Rectal smooth muscle tissue (tissue), 1 donor: ENCODE measurements around the gene PPIL1.
"Not testable (repeated sequence)": the region's sequence is repeated elsewhere in the genome, so short reads cannot be mapped to it uniquely, and the experiment has no call there.

Source experiments
- H3K27ac ChIP-seq: one replicate; pipeline ENCODE4 v1.7.0; 2013; ENCODE audit warnings: low read depth, low read length, inconsistent platforms
- H3K27me3 ChIP-seq: one replicate; pipeline ENCODE4 v1.7.0; 2013; ENCODE audit warnings: low read length; ENCODE audit not compliant: control insufficient read depth, insufficient read depth
- H3K36me3 ChIP-seq: one replicate; pipeline ENCODE4 v1.7.0; 2013; ENCODE audit warnings: low read length; ENCODE audit not compliant: control insufficient read depth, insufficient read depth
- H3K4me1 ChIP-seq: one replicate; pipeline ENCODE4 v1.7.0; 2013; ENCODE audit warnings: low read length; ENCODE audit not compliant: control insufficient read depth, insufficient read depth
- H3K4me3 ChIP-seq: one replicate; pipeline ENCODE4 v1.7.0; 2013; ENCODE audit warnings: low read length
- H3K9ac ChIP-seq: one replicate; pipeline ENCODE4 v1.7.0; 2013; ENCODE audit warnings: low read length

Gene PPIL1

GRCh38 chr6:36907781-36908180 lies 33.2 kb upstream of the PPIL1 start:
- no peak overlapping the region for H3K9ac ChIP-seq
- no peak overlapping the region for H3K4me3 ChIP-seq

GRCh38 chr6:36906539-36907325 lies 32.1 kb upstream of the PPIL1 start:
- H3K36me3 ChIP-seq = peaks cover 9% of the 10 kb centered on the region
- no peak overlapping the region for H3K4me3 ChIP-seq
- peak overlapping the region; percentile 56 for H3K27ac ChIP-seq
- no peak overlapping the region for H3K9ac ChIP-seq
- H3K27me3 ChIP-seq = no peaks in the 10 kb centered on the region
- H3K4me1 ChIP-seq = peaks cover 27% of the 10 kb centered on the region

More at GRCh38 chr6:36907781-36908180, 33.2 kb upstream of the PPIL1 start:
- Histone ChIP-seq H3K27me3 (no peaks in the 10 kb centered on the region), H3K36me3 (peaks cover 2% of the 10 kb centered on the region), H3K4me1 (peaks cover 27% of the 10 kb centered on the region), H3K27ac (peak overlapping the region; percentile 56)

GRCh38 chr6:36904851-36905393 lies 30.3 kb upstream of the PPIL1 start:
- H3K27ac ChIP-seq = no peak overlapping the region

GRCh38 chr6:36904114-36904513 lies 29.5 kb upstream of the PPIL1 start:
- Histone ChIP-seq H3K4me3 (no peak overlapping the region), H3K4me1 (peaks cover 27% of the 10 kb centered on the region), H3K27me3 (no peaks in the 10 kb centered on the region), H3K9ac (no peak overlapping the region), H3K36me3 (peaks cover 11% of the 10 kb centered on the region), H3K27ac (no peak overlapping the region)

More at GRCh38 chr6:36904851-36905393, 30.3 kb upstream of the PPIL1 start:
- Histone ChIP-seq H3K9ac (no peak overlapping the region), H3K36me3 (peaks cover 11% of the 10 kb centered on the region), H3K27me3 (no peaks in the 10 kb centered on the region), H3K4me3 (no peak overlapping the region), H3K4me1 (peaks cover 27% of the 10 kb centered on the region)

- Histone ChIP-seq H3K4me1 (no peaks in the 10 kb centered on the region), H3K4me3 (no peak overlapping the region), H3K27me3 (no peaks in the 10 kb centered on the region), H3K36me3 (peaks cover 10% of the 10 kb centered on the region), H3K9ac (no peak overlapping the region), H3K27ac (no peak overlapping the region)
Observed at GRCh38 chr6:36897609-36898008, 23.0 kb upstream of the PPIL1 start.

- Histone ChIP-seq H3K27me3 (no peaks in the 10 kb centered on the region), H3K36me3 (peaks cover 10% of the 10 kb centered on the region), H3K4me3 (no peak overlapping the region), H3K27ac (no peak overlapping the region), H3K9ac (no peak overlapping the region), H3K4me1 (no peaks in the 10 kb centered on the region)
Observed at GRCh38 chr6:36893976-36894932, 19.7 kb upstream of the PPIL1 start.

- not testable (repeated sequence) for H3K27me3 ChIP-seq, H3K27ac ChIP-seq, H3K4me3 ChIP-seq, H3K9ac ChIP-seq
- Histone ChIP-seq H3K4me1 (peaks cover 11% of the 10 kb centered on the region), H3K36me3 (peaks cover 10% of the 10 kb centered on the region)
Observed at GRCh38 chr6:36891153-36891552, 16.6 kb upstream of the PPIL1 start.

- Histone ChIP-seq H3K36me3 (peaks cover 10% of the 10 kb centered on the region), H3K27ac (no peak overlapping the region), H3K9ac (no peak overlapping the region), H3K4me1 (peaks cover 14% of the 10 kb centered on the region), H3K27me3 (no peaks in the 10 kb centered on the region), H3K4me3 (no peak overlapping the region)
Observed at GRCh38 chr6:36890112-36890663, 15.6 kb upstream of the PPIL1 start.

- peaks cover 16% of the 10 kb centered on the region for H3K4me1 ChIP-seq
- no peak overlapping the region for H3K27ac ChIP-seq
- H3K36me3 ChIP-seq = peaks cover 8% of the 10 kb centered on the region
- no peaks in the 10 kb centered on the region for H3K27me3 ChIP-seq
- no peak overlapping the region for H3K9ac ChIP-seq
- no peak overlapping the region for H3K4me3 ChIP-seq
Observed at GRCh38 chr6:36888654-36889481, 14.3 kb upstream of the PPIL1 start.

GRCh38 chr6:36888115-36888643 lies 13.6 kb upstream of the PPIL1 start:
- H3K27me3 ChIP-seq = no peaks in the 10 kb centered on the region
- H3K4me1 ChIP-seq = peaks cover 16% of the 10 kb centered on the region
- no peak overlapping the region for H3K4me3 ChIP-seq
- H3K9ac ChIP-seq = no peak overlapping the region
- H3K27ac ChIP-seq = no peak overlapping the region
- peaks cover 8% of the 10 kb centered on the region for H3K36me3 ChIP-seq

- H3K4me3 ChIP-seq = peak overlapping the region; percentile 80
Observed at GRCh38 chr6:36886950-36887618, 12.5 kb upstream of the PPIL1 start.

More at GRCh38 chr6:36886950-36887618, 12.5 kb upstream of the PPIL1 start:
- H3K27me3 ChIP-seq = no peaks in the 10 kb centered on the region
- H3K27ac ChIP-seq = no peak overlapping the region
- no peak overlapping the region for H3K9ac ChIP-seq
- H3K36me3 ChIP-seq = peaks cover 2% of the 10 kb centered on the region
- H3K4me1 ChIP-seq = peaks cover 16% of the 10 kb centered on the region
